Spleen (tissue), 11 donors: Measurements from ENCODE around the gene DPF3. TPM values are rescaled to one million over a fixed set of nuclear protein-coding genes. Genes with fewer than 3 reads are reported as not detected.

Experiments
- DNase-seq: peaks from one replicate; pipeline ENCODE4 v3.0.0-alpha.2; 2020
- H3K27ac ChIP-seq, 8 donors: fragments of 200-600 bp; sonication (generic) in 7 of 8; 1 replicate in 4 of 8; 2 replicates in 4 of 8; pipeline versions ENCODE4 v1.5.0 to v1.8.0; 2016 to 2021; ENCODE audit warnings: inconsistent platforms in 4 of 8, mild to moderate bottlenecking in 4 of 8, moderate library complexity in 1 of 8
- H3K27me3 ChIP-seq, 7 donors: fragments of 200-600 bp; sonication (generic) in 6 of 7; replicated peaks in 1 of 7; 1 replicate in 4 of 7; 2 replicates in 3 of 7; pipeline versions ENCODE4 v1.5.0 to v1.8.0; 2016 to 2021; ENCODE audit warnings: inconsistent platforms in 3 of 7, mild to moderate bottlenecking in 1 of 7
- H3K36me3 ChIP-seq, 6 donors: fragments of 200-600 bp; sonication (generic) in 5 of 6; 1 replicate in 4 of 6; 2 replicates in 2 of 6; pipeline versions ENCODE4 v1.5.0 to v1.8.0; 2016 to 2021; ENCODE audit warnings: inconsistent platforms in 2 of 6
- H3K4me1 ChIP-seq, 6 donors: fragments of 200-600 bp; sonication (generic) in 5 of 6; 1 replicate in 3 of 6; 2 replicates in 3 of 6; pipeline versions ENCODE4 v1.5.0 to v1.8.0; 2016 to 2021; ENCODE audit warnings: inconsistent platforms in 3 of 6
- H3K4me3 ChIP-seq, 8 donors: fragments of 200-600 bp; sonication (generic) in 7 of 8; 1 replicate in 4 of 8; 2 replicates in 4 of 8; pipeline versions ENCODE4 v1.5.0 to v1.8.0; 2016 to 2021; ENCODE audit warnings: inconsistent platforms in 4 of 8, mild to moderate bottlenecking in 4 of 8, moderate library complexity in 2 of 8
- H3K9me3 ChIP-seq, 8 donors: fragments of 200-600 bp; sonication (generic) in 7 of 8; 1 replicate in 4 of 8; 2 replicates in 4 of 8; pipeline versions ENCODE4 v1.5.0 to v1.8.0; 2016 to 2021; ENCODE audit warnings: inconsistent platforms in 4 of 8
- POLR2A ChIP-seq, 3 donors: fragments of 450-650 bp; IDR thresholded peaks; one replicate each; pipeline ENCODE4 v1.5.1; 2017; ENCODE audit warnings: antibody characterized with exemption in 3 of 3, mild to moderate bottlenecking in 1 of 3
- POLR2AphosphoS5 ChIP-seq, 3 donors: sonication (generic); formaldehyde crosslinking; IDR thresholded peaks; one replicate each; pipeline ENCODE4 v1.5.1; 2017; ENCODE audit warnings: antibody characterized with exemption in 3 of 3
- WGBS, 5 donors: extraction: QIAGEN DNeasy Blood & Tissue Kit in 3 of 5; methylation state at CpG; one replicate each; pipeline versions ENCODE4 v1.1.5 to v1.1.7; 2013 to 2018; 5-methylcytosine and 5-hydroxymethylcytosine counted together
- intact Hi-C: fragments of 100-400 bp; cut with DNase I; formaldehyde crosslinking; loops from one replicate; pipeline ENCODE4 v1.15.0; 2023; ENCODE audit warnings: low total_unique reads
- polyA plus RNA-seq, 3 donors: library from polyadenylated mRNA; stranded (reverse); fragments of 200-250 nt; gene quantifications; one replicate each; pipeline ENCODE4 v1.2.1, GENCODE V29; 2013
- total RNA-seq, 7 donors: library from RNA; depleted of rRNA in 3 of 7; stranded (reverse); fragments of >200 nt in 3 of 7; fragmentation: NEBNext Ultra II Directional in 4 of 7; extraction: Animal tissue kit (Norgen Biotek cat#: 25700) in 4 of 7; gene quantifications; one replicate each; pipeline versions ENCODE4 v1.1.0 to v1.2.1, GENCODE V29; 2016 to 2021
- TF ChIP-seq, protein P1 (sequence below), 11 experiments: fragments of 200-600 bp in 7 of 11; fragments of 450-650 bp in 4 of 11; sonication (generic) in 4 of 11; IDR thresholded peaks in 8 of 11; conservative IDR thresholded peaks in 3 of 11; 1 replicate in 7 of 11; 2 replicates in 4 of 11; pipeline versions ENCODE4 v1.4.0 to v1.8.0; 2016 to 2021; ENCODE audit warnings: antibody characterized with exemption in 11 of 11, inconsistent platforms in 4 of 11, mild to moderate bottlenecking in 1 of 11
- donor health status: healthy with polysubstance abuse.
- donor health status: DM: no; HTN: no; CAD: no; lungs with moderate emphysema.
- donor health status: DM: no; HTN: no; CAD: no.
- donor health status: Bipolar disorder and iron deficiency.
- donor health status: healthy.
- donor health status: DM: no; HTN: no; CAD: no.
- donor health status: DM: yes; HTN: yes; CAD: no.

DPF3 gene
- total and polyA plus RNA-seq, 10 donors: 0.76 to 8.9 (median 3.0) TPM

DNA sequence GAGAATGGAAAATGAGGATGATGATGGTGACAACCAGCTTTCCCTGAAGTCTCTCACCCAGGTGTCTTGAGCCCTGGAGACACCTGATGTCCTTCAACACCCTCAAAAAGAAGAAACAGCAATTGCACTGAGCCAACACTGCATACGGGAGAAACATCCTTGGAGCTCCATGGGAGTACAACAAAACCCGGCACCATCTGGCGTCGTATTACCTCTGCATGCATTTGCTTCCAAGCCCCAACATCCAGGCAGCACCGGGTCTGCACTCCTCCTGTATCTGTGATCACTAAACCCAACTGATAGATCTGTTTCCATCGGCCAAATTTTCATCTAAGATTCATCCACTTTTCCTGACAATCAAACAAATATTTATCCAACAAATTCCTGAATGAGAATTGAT lies 249.9 kb downstream of the DPF3 start:
- Histone ChIP-seq H3K27ac (no peak overlapping the region), H3K27me3 (peaks cover 0 to 3% (median 0%) of the 10 kb centered on the region in 7 donors), H3K36me3 (no peaks in the 10 kb centered on the region), H3K9me3 (peaks cover 0 to 22% (median 6%) of the 10 kb centered on the region in 8 donors), H3K4me3 (no peak overlapping the region), H3K4me1 (no peaks in the 10 kb centered on the region)
- WGBS, 5 donors: 85 to 95% (median 91%) methylated on average over 6 of the region's 6 CpGs
- intact Hi-C loops: no loop called here
- TF ChIP-seq POLR2A (IDR thresholded peaks at IDR 0.05) (no peak), POLR2AphosphoS5 (IDR thresholded peaks at IDR 0.05) (no peak)
- TF ChIP-seq, protein P1, sequence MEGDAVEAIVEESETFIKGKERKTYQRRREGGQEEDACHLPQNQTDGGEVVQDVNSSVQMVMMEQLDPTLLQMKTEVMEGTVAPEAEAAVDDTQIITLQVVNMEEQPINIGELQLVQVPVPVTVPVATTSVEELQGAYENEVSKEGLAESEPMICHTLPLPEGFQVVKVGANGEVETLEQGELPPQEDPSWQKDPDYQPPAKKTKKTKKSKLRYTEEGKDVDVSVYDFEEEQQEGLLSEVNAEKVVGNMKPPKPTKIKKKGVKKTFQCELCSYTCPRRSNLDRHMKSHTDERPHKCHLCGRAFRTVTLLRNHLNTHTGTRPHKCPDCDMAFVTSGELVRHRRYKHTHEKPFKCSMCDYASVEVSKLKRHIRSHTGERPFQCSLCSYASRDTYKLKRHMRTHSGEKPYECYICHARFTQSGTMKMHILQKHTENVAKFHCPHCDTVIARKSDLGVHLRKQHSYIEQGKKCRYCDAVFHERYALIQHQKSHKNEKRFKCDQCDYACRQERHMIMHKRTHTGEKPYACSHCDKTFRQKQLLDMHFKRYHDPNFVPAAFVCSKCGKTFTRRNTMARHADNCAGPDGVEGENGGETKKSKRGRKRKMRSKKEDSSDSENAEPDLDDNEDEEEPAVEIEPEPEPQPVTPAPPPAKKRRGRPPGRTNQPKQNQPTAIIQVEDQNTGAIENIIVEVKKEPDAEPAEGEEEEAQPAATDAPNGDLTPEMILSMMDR (IDR thresholded peaks at IDR 0.05 in 8 of 11, conservative IDR thresholded peaks at IDR 0.05 in 3 of 11): no peak
- DNase-seq: no peak

DNA sequence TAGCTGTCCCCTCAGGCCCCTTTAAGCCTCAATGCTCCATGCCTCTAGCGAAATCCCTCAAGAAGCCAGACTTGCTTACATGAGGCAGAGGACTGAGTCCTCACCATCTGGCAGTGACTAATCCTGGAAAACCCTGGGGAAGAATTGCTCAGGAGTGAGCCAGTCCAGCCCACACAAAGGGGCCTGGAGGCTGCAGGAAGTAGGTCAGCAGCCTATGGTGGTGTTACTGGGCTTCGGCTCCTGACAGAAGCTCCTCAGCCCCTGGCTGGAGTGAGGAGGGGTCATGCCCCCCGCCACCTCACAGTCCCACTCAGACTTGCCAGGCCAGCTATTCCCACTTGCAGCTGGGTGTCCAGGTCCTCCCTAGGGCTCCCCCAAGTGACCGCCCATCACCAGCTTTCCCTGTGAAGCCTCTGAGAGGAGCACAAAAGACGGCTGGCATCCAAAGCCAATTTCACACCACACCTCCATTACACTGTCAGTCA lies 250.5 kb downstream of the DPF3 start:
- H3K27me3 ChIP-seq: no peaks in the 10 kb centered on the region
- TF ChIP-seq POLR2AphosphoS5 (IDR thresholded peaks at IDR 0.05) (no peak), POLR2A (IDR thresholded peaks at IDR 0.05) (no peak)
- TF ChIP-seq, protein P1 (IDR thresholded peaks at IDR 0.05 in 8 of 11, conservative IDR thresholded peaks at IDR 0.05 in 3 of 11): no peak
- no peak for DNase-seq
- no peak overlapping the region for H3K27ac ChIP-seq
- no peaks in the 10 kb centered on the region for H3K4me1 ChIP-seq
- H3K9me3 ChIP-seq: peaks cover 0 to 26% (median 7%) of the 10 kb centered on the region in 8 donors
- WGBS, 5 donors: 74 to 91% (median 87%) methylated on average over 3 to 5 of the region's 5 CpGs
- intact Hi-C loops: no loop called here
- H3K4me3 ChIP-seq: no peak overlapping the region
- H3K36me3 ChIP-seq: no peaks in the 10 kb centered on the region

DNA sequence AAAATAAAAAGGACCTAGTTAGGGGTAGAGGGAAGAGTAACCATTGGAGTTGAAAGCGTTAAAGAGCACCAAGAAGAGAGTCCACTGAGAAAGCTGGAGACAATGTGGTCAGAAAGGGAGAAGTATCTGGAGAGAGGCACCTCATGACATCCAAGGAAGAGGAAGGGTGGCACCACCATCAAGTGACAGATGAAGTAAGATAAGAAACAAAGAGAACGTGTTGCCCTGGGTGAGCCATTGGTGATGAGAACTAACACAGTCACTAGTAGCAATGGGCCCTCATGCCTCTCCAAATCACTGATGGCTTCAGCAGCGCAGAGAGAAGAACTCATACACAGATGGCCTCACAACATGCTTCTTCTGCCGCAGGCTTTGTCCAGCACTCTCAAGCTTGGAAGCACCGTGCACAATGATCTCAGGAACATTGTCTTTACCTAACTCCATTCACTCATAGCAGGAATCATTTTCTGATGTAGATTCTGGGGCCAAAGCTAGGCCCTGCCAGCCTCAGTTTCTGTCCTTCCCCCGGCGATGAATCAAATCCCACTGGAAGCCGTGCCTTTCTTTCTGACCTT lies 252.9 kb downstream of the DPF3 start:
- Histone ChIP-seq H3K4me3 (no peak overlapping the region), H3K27ac (no peak overlapping the region), H3K36me3 (no peaks in the 10 kb centered on the region), H3K4me1 (no peaks in the 10 kb centered on the region), H3K27me3 (no peaks in the 10 kb centered on the region), H3K9me3 (peaks cover 0 to 26% (median 10%) of the 10 kb centered on the region in 8 donors)
- TF ChIP-seq, protein P1 (IDR thresholded peaks at IDR 0.05 in 8 of 11, conservative IDR thresholded peaks at IDR 0.05 in 3 of 11): no peak
- no peak for TF ChIP-seq POLR2A (IDR thresholded peaks at IDR 0.05)
- no peak for TF ChIP-seq POLR2AphosphoS5 (IDR thresholded peaks at IDR 0.05)
- WGBS, 5 donors: 87 to 93% (median 91%) methylated on average over 8 of the region's 8 CpGs
- intact Hi-C loops: no loop called here
- no peak for DNase-seq

DNA sequence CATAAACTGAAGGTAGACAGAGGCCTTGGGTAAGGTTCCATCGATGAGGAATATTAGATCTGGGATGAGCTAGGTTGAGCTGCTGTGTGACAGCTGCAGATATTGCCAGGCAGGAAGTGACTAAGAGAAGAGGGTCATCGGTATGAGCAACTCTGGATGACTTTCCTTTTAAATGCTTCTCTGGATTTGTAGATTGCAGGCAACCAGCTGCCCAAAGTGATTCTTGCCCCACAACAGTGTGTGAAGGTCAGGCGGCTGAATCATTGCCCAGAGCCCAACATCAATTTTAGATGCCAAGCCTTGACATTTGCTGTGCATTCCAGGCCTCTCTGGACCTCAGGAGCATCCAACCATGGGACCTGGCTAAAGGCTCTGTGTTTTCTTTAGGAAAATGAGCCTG lies 255.9 kb downstream of the DPF3 start:
- H3K27me3 ChIP-seq: no peaks in the 10 kb centered on the region
- 53 to 81% (median 68%) methylated on average over 3 of the region's 3 CpGs for WGBS, 5 donors
- DNase-seq: no peak
- H3K9me3 ChIP-seq: peaks cover 0 to 26% (median 10%) of the 10 kb centered on the region in 8 donors
- no peak overlapping the region for H3K27ac ChIP-seq
- H3K4me1 ChIP-seq: no peaks in the 10 kb centered on the region
- H3K36me3 ChIP-seq: no peaks in the 10 kb centered on the region
- intact Hi-C loops: no loop called here
- no peak for TF ChIP-seq POLR2A (IDR thresholded peaks at IDR 0.05)
- TF ChIP-seq, protein P1 (IDR thresholded peaks at IDR 0.05 in 8 of 11, conservative IDR thresholded peaks at IDR 0.05 in 3 of 11): no peak
- no peak for TF ChIP-seq POLR2AphosphoS5 (IDR thresholded peaks at IDR 0.05)
- no peak overlapping the region for H3K4me3 ChIP-seq
